GM21737 (cell line): Measurements from ENCODE around the gene RABGAP1L.
A peak's percentile ranks its signal among the peaks of the same experiment; 100 is the strongest.

ENCODE experiments used
- ATAC-seq: cut with Tn5 transposase; IDR thresholded peaks from one replicate; pipeline ENCODE4 v1.9.1; 2021; ENCODE audit warnings: mild to moderate bottlenecking, moderate library complexity; ENCODE audit not compliant: unreplicated experiment

RABGAP1L gene

DNA sequence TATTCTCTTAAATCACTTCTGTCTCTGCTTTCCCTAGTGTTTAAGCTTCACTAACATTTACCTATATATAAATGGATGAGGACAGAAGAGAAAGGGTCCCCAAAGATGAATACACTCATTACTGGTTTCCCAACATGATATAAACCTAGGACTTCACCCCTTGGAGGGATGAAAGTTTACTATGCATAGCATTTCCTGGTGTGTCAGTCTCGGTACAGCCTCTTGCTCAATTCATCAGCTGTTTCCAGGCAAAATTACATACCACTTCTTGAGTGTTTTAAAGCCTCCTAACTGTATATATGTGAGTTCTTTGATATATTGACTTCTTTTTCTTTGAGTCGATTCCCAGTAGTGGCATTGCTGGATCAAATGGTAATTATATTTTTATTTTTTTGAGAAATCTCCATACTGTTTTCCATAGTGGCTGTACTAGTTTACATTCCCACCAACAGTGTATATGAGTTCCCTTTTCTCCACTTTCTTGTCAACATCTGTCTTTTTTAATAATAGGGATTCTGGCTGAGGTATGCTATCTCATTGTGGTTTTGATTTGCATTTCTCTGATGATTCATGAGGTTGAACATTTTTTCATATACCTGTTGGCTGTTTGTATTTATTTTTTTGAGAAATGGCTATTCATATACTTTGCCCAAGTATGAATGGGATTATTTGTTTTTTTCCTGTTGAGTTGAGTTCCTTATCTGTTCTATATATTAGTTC, 581.1 kb downstream of the RABGAP1L start:
- no peak for ATAC-seq

DNA sequence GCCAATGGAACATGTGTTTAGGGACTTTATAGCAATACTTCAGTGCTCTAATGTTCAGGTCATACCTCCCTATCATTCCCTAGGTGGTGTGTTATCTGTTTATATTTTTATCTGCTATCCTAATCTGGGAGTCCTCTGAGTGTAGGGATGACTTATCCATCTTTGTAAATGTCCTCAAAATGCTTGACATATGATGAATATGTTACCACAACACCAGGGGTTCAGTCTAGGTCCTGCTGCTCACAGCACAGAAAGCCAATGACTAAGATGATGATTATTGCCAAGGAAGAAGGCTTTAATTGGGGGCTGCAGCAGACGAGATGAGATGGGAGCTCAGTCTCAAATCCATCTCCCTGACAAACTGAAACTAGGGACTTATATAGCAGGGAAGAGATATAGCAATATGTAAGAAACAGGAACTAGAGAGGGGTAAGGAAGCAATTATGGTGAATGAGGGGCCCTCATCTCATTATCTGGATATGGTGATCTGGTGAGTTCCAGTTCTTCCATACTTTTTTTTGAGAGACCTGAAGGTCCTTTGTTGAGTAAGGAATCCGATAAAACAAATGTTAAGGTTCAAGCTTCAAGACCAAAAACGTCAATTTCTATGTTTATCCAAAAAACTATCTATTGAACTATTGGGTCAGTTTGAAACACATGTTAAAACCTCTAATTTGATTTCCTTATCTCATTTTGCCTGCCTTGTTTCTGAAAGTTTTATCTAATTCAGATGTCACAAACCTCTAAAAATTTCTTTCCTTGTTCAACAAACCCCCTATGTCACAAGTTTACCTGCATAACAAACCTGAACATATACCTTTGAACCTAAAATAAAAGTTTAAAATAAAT, 583.7 kb downstream of the RABGAP1L start:
- no peak for ATAC-seq

DNA sequence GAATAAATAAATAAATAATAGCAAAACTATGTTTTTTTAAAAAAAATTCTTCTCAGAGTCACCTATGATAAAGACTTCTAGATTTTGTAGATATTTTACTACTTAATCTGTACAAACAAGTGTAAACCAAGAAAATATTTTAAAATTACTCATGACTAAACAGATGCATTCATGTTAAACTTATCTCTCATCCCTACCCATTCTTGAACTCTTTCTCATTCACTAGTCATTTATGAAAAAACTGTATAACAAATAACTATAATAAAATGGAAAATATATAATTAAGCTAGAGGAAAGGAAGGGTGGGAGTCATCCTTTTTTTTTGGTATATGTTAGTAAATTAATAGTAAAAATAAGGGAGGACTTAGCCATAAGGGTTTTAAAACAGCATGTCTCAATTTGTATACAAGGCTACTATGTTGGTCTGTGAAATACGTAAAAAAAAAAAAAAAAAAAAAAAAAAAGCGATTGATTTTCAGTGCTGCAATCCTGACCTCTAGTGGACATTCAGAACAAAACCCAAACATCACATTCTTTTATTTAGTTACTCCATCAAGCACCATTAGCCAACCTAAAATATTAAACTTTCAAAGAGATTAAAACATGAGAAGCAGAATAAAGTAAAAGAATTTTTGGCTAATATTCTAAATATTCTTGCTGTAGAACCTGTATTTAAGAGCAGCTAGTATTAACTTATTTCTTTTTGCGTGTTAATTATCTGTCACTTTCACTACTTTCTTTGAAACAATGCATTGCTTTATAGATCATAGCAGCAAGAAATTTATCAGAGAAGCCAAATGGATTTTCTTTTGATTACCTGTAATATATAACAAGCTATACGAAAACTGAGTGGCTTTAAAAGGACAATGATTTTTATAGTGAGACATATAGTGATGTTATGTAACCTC, 584.6 kb downstream of the RABGAP1L start:
- ATAC-seq, result no peak

DNA sequence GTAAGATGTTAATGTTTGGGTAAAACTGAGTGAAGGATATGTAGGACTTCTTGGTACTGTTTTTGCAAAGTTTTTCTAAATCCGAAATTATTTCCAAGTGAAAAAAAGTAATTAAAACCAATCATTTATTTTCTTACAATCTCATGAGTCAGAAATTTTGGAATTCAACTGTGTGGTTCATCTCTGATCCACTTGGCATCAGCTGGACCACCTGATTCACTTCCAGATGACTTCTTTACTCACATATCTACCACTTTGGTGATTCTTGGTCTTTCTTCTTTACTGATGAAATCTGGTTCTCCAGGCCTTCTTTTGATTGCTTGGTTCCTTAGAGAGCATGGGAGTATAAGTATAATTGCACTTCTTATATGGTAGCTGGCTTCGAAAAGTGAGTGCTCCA, 585.6 kb downstream of the RABGAP1L start:
- no peak for ATAC-seq

DNA sequence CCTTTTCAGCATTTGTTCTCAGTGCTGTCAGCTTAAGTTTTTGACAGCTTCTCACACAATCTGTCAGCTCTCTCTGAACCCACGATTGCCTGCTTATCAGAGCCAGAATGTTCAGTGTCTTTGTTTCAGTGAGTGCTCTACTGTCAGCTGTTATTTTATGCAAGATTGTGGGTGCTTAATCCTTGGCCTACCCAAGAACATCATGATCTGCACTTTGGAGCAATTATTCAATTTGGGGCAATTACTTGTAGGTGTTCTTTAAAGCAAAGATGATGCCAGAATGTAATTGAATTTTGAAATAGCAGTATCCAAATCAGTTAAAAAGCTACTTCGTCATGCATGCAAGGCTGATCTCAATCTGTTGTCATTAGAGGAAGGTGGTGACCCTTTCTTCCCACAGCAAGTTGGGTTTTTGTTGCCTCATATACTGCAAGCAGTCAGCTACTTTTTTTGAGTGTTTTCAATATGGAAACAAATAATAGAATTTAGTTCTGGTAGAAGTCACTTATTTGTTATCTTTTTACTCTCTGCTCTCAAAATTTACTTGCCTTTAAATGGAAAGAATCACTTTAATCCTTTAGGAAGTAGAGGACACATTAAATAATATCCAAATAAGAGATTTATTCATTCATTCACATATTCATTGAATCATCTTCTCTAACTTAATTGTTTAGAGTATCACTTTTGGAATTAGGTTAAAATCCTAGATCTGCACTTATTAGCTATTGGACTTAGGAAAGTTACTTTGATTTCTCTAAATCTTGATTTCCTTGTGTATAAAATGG, 586.9 kb downstream of the RABGAP1L start:
- no peak for ATAC-seq

DNA sequence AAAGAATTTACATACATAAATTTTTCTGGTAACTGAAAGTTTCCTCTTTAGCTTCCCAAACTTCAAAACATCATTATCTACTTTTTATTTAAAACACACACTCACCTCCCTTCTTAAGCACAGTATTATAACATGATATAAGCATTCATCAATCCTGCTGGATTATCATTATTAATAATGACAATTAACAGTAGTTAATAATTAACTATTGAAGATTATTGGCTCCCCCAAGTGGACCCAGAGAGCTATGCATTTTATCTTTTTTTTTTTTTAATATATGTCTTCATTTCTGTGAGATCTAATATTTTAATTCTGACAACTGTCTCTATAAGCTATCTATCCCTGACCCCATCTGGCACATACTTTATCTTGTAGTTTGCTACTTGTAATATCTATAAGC, 588.3 kb downstream of the RABGAP1L start:
- ATAC-seq, result no peak

DNA sequence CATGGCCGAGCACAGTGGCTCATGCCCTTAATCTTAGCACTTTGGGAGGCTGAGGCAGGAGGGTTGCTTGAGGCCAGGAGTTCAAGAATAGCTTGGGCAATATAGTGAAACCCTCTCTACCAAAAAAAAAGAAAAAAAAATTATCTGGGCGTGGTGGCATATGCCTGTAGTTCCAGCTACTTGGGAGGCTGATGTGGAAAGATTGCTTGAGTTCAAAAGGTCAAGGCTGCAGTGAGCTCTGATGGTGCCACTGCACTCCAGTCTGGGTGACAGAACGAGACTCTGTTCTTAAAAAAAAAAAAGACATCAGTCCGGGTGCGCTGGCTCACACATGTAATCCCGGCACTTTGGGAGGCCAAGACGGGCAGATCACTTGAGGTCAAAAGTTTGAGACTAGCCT, 589.3 kb downstream of the RABGAP1L start:
- ATAC-seq, result no peak

DNA sequence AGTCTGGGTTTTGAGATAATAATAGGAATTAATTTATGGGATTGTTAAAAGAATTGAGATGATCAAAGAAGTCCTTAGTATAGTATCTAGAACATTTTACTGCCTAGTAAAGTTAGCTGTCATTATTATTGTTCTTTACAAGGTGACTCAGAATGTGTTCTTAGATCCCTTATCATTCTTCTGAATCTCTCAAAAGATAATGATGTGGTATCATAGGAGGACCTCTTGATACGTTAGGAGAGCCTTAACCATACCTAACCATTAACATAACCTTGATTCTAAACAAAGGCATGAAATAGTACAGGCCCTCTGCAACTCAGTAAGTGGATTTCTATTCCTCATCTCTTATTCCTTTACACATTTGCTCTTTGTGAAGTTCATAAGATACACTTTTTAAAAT, 593.8 kb downstream of the RABGAP1L start:
- no peak for ATAC-seq

DNA sequence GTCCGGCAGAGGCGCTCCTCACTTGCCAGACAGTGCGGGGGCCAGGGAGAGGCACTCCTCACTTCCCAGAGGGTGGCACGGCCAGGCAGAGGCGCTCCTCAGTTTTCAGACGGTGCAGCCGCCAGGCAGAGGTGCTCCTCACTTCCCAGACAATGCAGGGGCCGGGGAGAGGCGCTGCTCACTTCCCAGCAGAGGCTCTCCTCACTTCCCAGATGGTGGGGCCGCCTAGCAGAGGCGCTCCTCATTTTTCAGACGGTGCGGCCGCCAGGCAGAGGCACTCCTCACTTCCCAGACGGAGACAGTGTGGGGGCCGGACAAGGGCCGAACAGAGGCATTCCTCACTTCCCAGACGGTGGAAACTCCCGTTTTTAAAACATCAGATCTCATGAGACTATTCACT, 602.0 kb downstream of the RABGAP1L start:
- ATAC-seq, result no peak

DNA sequence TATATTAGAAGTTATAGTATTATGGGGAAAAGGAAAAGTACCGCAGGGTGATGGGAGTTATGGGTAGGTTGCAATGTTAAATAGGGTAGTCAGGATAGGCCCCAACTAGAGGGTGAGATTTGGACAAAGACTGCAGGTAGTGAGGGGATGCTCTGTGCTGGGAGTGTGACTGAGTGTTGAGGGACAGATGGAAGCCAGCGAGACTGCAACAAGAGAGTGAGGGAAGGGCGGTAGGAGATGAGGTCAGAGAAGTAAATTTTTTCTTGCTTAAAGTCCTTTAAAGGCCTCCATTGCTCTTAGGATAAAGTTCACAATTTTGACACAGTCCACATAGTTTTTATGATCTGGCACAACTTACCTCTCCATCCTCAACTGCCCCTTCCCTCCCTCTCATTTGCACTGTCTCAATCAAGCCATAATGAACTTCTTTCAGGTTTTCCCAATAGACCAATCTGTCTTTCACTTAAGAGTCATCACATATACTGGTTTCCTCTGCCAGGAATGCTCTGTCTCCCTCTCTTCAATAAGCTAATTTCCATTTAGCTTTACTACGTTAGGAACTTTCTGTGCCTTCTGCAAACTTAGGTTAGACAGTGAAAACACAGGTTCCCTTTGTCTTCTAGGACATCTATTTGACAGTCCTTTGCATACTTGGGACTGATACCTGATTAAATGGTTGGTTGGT, 602.7 kb downstream of the RABGAP1L start:
- no peak for ATAC-seq

DNA sequence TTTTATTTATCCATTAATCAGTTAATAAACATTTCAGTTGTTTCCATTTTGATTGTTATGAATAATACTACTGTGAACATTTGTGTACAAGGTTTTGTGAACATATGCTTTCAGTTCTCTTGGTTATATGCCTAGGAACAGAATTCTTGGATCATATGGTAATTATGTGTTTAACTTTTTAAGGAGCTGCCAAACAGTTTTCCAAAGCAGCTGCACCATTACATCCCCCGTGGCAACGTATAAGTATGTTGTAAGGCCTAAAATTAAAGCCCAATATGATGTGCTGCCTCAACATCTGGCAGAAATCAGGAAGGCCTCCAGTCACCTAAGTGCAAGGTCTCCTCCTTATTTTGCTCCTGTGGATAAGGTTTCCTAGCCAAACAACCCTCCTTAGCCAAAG, 604.9 kb downstream of the RABGAP1L start:
- ATAC-seq, result no peak

DNA sequence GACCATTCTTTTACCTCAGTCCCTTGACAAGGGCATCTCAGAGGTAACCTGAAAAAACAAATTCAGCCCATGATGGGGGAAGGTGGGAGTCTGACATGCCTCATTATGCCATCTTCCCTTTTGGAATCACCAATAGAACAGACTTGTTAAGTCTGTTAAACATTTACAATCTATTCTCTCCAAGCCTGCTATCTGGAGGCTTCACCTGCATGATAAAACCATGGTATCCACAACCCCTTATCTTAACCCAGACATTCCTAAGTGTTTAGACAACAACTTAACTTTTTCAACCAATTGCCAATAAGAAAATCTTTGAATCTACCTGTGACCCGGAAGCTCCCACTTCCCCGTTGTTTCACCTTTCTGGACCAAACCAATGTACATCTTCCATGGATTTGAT, 607.4 kb downstream of the RABGAP1L start:
- ATAC-seq, result no peak

DNA sequence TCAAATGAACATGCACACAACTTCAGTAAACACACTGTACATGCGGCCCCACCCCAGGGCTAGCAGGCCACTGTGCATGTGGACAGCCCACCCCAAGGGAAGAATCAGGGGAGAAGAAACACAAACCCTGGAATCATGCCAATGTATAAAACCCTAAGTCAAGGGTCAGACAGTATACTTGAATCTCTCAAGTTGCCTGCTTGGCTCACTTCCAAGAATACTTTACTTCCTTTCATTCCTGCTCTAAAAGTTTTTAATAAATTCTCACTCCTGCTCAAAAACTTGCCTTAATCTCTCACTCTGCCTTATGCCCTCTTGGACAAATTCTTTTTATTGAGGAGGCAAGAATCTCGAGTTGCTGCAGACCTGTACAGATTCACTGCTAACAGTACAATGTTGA, 609.2 kb downstream of the RABGAP1L start:
- ATAC-seq, result no peak

DNA sequence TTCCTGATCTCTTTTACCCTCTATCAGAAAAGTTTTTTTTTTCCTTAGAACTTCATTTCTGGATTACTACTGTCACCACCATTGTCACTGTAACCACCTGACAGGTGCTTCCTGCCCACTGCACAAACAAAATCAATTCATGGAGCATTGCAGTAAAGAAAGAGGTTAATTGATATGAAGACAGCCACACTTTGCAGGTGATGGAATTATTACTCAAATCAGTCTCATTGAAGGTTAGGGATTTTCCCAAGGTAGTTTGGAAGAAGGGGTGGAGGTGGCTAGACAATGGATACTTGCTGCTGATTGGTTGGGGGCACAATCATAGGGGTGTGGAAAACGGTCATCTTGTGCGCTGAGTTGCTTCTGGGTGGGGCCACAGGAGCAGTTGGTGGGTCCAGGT, 609.6 kb downstream of the RABGAP1L start:
- ATAC-seq, result no peak

DNA sequence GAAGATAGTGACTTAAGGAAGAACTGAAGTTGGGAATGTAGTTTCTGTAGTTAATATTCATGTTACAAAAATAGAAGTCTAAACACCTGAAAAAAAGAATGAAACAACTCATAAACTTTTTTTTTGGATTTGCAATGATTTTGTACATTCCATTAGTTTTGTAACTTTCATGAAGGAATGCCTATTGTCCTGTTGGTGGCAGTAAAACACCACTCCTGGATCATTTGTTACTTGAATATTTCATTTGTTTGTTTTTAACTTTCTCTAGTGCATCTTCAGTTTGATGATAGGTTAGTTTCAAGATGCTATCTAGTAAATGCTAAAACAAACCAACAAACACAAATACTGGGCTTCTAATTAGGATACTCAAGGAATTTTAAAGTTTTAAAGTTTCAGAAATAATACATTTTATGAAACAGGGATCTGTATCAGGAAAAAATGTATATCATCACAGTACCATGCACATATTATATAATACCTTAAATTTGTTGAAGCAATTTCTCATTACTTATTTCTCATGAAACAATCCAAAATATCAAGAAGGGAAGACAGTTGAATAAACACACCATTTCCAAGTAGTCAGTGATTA, 610.7 kb downstream of the RABGAP1L start:
- ATAC-seq, result no peak

DNA sequence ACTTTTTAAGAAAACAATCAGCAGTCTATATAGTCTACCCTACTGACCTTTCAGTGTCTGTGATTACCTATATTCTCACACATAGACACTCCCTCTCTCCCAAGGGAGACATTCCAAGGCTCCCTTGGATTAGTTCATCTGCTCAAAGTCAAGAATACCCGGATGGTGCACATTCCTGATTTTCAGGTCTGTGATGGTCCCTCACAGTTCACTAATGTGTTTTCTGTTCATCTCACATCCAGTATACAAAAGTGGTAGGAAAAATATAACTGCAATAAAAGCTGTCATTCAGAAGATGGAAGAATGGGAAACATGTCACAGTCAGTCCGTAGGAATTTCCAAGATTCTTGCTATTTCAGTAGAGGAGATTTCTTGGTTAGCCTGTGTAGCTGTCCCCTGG, 616.3 kb downstream of the RABGAP1L start:
- no peak for ATAC-seq

DNA sequence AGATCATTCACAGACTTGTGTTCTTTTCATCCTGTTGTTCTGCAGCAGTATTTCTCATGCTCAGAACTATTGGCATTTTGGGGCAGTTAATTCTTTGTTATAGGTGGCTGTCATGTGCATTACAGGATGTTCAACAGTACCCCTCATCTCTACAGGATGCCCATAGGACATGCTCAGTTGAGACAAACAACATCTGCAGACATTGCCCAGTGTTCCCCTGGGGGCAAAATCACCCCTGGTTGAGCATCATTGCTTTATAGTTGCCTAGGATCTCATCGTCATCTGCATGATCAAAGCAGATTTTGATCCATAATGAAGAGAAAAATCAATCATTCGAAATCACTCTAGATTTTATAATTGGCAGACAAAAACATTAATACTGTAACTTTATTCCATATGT, 617.9 kb downstream of the RABGAP1L start:
- no peak for ATAC-seq

DNA sequence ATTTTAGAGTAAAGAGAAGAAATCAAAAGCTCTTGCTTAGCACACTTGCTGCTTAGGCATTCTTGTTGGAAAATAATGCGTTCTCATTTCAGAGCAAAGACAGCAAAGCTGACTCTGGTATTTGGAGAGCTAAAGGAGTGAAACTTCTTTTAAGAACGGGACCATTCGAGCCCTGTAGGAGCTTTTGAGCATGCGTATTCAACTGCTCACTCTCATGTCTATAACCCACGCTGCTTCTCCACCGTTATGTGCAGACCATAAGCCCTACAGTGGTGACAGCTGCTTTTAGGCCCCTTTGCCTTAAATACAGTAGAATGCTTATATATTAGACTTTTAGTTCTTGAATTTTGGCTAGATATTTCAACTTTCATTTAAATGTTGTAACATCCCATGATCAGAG, 626.2 kb downstream of the RABGAP1L start:
- no peak for ATAC-seq

DNA sequence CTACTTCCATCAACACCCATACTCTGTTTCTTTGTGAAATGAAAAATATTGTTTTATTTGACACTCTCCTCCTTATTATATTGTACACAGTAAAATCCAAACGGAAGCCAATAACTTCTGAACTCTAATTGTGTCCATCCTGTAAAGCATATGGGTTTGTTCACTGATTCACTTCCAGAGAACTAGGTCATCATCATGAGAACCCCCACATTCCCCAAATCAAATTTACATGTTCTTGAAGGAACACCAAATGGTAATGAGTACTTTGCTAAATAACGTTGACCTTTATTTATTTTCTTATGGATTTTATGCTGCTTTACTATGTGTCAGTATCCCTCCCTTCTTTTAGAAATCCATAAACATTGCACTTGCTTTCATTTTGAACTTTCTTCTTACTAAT, 627.0 kb downstream of the RABGAP1L start:
- no peak for ATAC-seq

DNA sequence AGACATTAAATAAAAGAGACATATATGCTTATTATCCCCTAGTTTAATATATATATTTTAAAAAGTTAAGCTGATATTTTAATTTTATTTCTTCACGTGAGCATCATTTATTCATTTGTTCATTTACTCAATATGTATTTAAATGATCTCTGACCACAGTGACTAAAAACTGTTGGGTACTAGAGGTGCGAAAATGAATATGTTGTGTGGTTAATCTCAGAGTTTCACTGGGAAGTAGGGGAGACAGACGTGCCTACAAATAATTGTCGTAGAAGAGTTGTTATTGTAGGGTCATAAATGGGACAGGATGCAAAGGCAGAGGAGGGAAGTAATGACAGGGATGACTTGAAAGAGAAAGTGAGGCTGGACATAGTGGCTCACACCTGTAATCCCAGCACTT, 627.4 kb downstream of the RABGAP1L start:
- ATAC-seq, result peak; percentile 66
